HG02970 (cell line): ENCODE data around the gene YLPM1.

Source experiments
- ATAC-seq: cut with Tn5 transposase; IDR thresholded peaks from one replicate; pipeline ENCODE4 v1.9.1; 2021; ENCODE audit warnings: mild to moderate bottlenecking, moderate library complexity, moderate number of reproducible peaks; ENCODE audit not compliant: unreplicated experiment, low FRiP score

YLPM1 gene

GRCh38 chr14:74792249-74793039 lies 29.3 kb downstream of the YLPM1 start:
- ATAC-seq, result no peak

GRCh38 chr14:74793506-74794155 lies 30.5 kb downstream of the YLPM1 start:
- no peak for ATAC-seq

DNA sequence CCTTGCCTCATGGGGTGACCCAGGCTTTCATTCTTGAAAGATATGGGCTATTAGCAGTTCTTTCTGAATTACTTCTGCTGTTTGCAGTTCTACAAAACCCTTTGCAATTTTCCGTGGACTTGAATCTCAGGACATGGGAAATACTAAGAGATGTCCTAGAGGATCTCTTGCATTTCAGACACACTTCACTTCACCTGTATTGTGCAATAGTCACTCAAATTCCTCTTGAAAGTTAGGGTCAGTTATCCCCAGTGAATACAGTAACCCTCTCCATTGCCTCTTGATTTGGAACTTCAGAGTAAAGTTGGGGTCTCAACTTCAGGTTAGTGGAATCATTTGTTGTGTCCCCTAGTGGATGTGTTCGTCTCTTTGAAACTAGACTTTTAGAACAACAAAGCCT lies 31.8 kb downstream of the YLPM1 start:
- no peak for ATAC-seq

GRCh38 chr14:74799765-74800164 lies 36.6 kb downstream of the YLPM1 start:
- ATAC-seq, result no peak

- ATAC-seq, result no peak
Observed at GRCh38 chr14:74800780-74801179, 37.7 kb downstream of the YLPM1 start.

DNA sequence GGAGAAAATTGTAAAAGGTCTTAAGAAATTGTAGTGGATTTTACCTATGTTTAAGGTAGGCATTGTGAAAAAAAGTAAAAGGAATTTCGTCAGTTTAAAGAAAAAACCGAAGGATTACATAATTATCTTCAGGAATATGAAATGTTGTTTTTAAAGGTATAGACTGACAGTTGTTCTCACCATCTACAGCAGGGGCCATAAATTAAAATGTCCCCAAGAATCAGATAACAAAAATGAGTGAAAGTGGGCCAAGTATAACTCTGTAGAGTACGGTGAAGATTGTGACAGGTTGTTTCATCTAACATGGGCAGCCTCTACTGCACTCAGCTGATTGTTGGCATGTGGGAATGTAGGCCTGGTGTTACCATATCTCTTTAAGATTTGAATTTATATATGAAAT lies 38.3 kb downstream of the YLPM1 start:
- no peak for ATAC-seq

DNA sequence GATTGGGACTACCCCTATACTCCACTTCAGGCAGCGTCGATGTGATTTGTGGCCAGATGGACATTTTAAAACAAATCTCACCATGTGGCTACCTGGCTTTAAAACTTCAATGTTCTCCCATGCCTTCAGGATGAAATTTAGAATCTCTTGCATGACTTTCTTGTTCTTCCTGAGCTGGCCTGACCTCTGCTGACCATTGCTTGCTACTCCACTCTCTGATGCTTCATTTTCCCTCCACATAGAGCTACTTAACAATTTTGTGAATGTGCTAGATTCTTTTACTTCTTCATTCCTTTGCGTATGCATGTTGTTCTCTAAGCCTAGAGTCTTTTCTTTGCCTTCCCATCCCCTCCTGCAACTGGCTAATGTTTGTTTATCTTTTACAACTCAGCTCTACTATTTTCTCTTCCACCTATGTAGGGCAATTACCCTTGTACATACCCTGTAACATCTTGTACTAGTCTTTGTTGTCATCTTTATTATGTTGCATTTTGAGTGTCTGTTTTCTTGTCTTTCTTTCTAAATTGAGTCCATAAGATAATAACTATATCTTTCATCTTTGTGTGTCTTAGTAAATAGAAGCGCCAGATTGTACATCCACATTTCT lies 41.2 kb downstream of the YLPM1 start:
- ATAC-seq, result no peak

DNA sequence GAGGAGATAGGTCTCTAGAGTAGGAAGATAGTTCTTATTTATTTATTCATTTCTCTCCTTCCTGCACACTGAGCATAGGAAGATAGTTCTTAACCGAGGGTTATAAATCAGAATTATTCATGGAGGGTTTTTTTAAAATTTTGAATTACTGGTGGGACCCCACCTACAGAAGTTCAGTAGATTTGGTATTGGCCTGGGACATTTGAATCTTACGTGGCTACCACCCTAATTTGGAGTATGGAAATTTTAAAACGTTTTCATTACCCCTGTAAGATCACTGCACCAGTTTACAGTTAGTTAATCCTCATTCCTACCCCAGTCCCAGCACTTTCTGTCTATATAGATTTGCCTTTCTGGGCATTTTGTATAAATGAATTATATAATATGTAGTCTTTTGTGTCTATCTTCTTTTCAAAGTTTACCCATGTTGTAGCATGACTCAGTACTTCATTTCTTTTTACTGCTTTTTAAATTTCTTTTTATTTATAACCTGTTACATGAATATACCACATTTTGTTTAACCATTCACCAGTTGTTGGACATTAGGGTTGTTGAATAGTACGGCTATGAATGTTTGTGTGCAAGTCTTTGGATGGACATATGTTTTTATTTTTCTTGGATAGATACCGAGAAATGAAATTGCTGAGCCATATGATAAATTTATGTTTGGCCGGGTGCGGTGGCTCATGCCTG lies 44.9 kb downstream of the YLPM1 start:
- ATAC-seq, result no peak

DNA sequence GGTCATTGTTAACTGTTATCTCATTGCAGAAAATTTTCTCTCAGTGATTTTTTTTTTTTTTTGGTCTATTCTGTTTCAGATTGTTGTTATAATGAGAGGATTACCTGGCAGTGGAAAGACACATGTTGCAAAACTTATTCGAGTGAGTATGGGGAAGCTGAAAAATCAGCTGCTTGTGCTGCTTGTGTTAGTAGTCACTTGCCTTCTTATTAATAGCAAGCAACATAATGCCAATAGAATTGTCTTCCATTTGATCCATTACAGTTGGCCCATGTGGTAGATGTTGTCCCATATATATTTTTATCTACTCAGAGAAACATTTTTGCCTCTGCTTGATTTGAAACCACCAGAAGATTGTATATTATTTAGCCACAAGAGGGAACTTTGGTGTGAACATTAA lies 53.0 kb downstream of the YLPM1 start:
- no peak for ATAC-seq

- no peak for ATAC-seq
Observed at GRCh38 chr14:74820288-74820687, 57.2 kb downstream of the YLPM1 start.

- ATAC-seq, result no peak
Observed at GRCh38 chr14:74821267-74821915, 58.3 kb downstream of the YLPM1 start.

DNA sequence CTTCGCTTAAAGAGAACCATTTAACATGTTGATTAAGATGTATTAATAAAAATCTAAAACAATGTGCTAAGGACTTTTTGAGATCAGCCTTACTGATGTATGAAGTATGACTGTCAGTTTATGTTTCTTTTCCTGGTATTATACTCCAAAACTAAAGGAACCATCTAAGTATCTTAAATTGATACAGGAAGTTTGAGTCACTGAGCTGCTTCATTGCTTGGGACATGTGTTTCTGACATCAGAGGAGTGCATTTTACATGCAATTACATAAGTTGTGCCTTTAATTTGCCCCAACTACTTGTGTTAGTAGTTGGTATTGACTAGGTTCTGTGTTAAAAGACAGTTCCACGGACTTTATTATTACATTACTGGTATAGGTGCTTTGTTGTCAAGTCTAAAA lies 61.9 kb downstream of the YLPM1 start:
- no peak for ATAC-seq

DNA sequence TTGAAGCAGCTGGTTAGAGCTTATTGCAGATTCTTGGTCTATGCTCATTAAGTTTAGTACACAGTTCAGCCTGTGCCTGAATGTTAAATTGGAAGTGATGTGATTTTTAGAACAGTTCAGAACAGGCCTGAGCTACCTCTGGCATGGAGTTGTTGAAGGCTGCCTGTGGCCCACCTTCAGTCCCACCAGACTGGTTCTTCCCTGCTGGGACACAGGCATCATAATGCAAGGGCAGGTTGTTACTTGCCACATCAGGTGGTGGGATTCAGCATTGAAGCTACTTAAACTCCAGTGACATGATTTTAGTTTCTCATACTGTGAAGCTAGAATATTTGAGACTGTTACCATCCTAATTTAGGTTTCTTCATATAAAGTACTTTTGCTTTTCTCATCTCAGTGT lies 63.5 kb downstream of the YLPM1 start:
- ATAC-seq, result no peak

GRCh38 chr14:74829251-74829650 lies 66.1 kb downstream of the YLPM1 start:
- ATAC-seq, result no peak

DNA sequence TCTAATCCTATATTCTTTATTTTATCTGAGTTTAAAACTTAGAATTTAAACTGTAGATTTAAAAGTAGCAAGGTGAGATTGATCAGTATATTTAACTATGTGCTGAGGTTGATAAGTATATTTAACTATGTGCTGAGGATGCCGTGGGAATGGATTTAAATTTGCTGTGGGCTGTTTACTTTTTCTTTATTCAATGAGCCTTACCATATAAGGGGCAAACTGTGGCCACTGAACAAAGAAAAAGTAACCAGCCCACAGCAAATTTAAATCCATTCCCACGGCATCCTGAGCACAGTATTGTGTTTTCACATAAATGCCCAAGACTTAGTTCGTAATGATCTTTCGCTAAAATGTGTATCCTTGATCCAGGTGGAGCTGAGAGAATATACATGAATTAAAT lies 69.7 kb downstream of the YLPM1 start:
- ATAC-seq, result no peak

DNA sequence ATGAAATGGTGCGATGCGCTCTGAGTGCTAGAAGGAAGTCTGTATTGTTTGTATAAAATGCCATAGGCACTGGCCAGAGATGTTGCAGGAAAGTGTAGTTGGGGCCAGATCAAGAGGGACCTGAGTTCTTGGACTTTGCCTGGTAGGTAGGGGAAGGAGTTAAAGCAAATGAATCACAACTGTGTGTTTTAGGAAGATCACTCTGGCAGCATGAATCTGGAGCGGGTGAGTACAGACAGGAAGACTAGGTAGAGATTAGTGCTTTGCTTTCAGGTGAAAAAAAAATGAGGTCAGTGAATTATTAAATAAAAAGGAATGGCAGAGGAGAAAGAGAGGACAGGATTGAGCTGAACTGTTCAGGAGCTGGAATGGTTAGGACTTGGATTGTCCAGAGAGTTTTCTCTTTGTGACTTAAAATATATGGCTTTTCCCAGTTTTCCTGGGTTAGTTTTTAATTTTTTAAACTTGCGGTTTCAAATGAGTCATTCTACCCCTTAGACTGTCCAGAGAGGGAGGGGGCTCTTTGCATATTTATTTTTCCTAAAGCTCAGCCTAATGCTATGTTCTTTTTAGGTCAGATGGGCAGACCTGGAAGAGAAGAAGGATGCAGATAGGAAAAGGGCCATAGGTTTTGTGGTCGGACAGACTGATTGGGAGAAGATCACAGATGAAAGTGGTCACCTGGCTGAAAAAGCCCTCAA lies 71.7 kb downstream of the YLPM1 start:
- no peak for ATAC-seq

GRCh38 chr14:74835645-74836250 lies 72.6 kb downstream of the YLPM1 start:
- no peak for ATAC-seq

DNA sequence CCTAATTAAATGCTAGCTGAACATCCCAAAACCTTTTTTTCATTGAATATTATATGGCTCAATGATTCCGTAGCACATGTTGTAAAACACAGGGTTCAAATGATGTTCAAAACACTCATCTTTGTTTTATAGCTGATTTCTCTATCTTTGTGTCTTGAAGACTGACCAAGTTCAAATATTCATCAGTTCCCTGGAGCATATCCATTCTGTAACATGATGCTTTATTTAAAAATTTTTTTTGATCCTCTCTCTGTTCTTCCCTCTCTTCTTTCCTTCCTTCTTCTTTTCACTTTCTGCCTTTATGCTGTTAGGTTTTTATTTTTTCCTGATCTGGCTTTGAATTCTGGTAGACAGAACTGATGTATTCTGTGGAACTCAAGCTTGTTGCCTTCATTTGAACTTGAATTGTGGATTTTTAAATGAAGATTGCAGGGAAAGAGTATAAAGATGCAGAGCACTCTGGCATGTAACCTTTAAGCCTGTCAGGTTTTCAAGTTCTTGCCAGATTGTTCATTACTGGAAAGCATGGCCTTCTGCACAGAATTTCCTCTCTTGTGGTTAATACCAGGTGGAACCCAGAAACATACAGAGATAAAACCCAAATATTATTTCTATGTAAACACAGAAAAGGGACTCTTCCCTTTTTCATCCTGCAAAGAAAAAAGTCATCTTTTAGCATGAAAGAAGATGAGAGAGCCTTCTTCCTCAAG lies 73.3 kb downstream of the YLPM1 start:
- ATAC-seq, result no peak

DNA sequence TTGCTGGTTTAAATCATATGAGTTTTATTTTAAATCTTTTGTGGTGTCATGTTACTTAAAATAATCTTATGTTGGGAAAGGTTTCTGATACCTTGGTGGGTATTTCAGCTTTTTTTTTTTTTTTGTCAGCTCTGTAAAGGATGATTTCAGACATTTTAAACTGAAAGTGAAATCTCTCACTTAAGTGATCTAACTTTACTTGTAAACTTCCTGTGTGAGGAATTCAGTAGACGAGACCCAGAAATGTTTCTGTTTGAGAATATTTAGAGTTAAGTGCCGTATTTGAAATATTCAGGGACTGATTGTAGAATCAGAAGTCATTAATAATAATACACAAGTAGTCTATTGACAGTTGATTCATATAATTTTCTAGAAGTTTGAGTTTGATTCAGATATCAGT lies 75.0 kb downstream of the YLPM1 start:
- ATAC-seq, result no peak
